ENCODE data around the gene SLC28A1. TPM values are rescaled to one million over a fixed set of nuclear protein-coding genes. Genes with fewer than 3 reads are reported as not detected.
A peak's percentile ranks its signal among the peaks of the same experiment; 100 is the strongest.

The SLC28A1 gene
- polyA plus RNA-seq, 1 of the 3 experiments (the other 2 are of a cell fraction), result not detected

DNA sequence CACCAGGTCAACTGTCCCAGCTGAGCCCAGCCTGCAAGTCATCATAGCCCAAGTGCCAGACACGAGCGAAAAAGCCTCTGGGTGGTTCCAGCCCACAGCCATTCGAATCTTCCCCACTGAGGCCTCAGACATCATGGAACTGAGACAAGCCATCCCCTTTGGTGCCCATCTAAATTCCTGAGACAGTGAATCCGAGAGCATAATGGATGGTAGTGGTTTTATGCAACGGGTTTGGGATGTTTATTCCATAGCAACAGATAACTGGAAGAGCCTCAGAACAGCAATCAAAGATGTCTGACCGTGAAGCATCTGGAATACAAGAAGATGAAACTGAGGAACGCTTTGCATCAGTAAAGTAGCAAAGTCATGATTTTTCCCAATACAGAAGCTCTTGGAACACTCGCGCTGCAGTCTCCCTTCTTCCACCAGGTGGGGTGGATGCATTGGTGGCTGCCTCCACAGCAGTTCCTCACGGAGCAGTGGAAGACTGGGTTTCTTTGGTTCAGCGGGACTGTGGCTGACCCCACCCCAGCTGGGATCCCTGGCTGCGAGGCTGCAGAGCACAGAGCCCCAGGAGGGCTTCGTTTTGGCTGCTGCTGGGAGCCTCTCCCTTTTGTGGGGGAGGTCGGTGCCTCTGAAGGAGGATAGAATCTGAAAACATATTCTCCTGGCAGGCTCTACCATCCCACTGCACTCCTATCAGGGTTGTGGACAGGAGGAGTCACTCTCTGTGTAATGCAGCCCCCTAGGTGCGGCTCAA lies 70.8 kb downstream of the SLC28A1 start (continued):
- TF ChIP-seq POLR2AphosphoS5 (IDR thresholded peaks at IDR 0.05; ENCODE audit: low read depth, low read length) (no peak), SIN3A (IDR thresholded peaks at IDR 0.05; ENCODE audit: borderline replicate concordance, low read depth, low read length) (no peak), NFIC (IDR thresholded peaks at IDR 0.05; ENCODE audit: borderline replicate concordance) (no peak)
- TF ChIP-seq, protein P1, sequence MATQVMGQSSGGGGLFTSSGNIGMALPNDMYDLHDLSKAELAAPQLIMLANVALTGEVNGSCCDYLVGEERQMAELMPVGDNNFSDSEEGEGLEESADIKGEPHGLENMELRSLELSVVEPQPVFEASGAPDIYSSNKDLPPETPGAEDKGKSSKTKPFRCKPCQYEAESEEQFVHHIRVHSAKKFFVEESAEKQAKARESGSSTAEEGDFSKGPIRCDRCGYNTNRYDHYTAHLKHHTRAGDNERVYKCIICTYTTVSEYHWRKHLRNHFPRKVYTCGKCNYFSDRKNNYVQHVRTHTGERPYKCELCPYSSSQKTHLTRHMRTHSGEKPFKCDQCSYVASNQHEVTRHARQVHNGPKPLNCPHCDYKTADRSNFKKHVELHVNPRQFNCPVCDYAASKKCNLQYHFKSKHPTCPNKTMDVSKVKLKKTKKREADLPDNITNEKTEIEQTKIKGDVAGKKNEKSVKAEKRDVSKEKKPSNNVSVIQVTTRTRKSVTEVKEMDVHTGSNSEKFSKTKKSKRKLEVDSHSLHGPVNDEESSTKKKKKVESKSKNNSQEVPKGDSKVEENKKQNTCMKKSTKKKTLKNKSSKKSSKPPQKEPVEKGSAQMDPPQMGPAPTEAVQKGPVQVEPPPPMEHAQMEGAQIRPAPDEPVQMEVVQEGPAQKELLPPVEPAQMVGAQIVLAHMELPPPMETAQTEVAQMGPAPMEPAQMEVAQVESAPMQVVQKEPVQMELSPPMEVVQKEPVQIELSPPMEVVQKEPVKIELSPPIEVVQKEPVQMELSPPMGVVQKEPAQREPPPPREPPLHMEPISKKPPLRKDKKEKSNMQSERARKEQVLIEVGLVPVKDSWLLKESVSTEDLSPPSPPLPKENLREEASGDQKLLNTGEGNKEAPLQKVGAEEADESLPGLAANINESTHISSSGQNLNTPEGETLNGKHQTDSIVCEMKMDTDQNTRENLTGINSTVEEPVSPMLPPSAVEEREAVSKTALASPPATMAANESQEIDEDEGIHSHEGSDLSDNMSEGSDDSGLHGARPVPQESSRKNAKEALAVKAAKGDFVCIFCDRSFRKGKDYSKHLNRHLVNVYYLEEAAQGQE (IDR thresholded peaks at IDR 0.05; ENCODE audit: low read depth, low read length), result no peak
- TF ChIP-seq, protein P2, sequence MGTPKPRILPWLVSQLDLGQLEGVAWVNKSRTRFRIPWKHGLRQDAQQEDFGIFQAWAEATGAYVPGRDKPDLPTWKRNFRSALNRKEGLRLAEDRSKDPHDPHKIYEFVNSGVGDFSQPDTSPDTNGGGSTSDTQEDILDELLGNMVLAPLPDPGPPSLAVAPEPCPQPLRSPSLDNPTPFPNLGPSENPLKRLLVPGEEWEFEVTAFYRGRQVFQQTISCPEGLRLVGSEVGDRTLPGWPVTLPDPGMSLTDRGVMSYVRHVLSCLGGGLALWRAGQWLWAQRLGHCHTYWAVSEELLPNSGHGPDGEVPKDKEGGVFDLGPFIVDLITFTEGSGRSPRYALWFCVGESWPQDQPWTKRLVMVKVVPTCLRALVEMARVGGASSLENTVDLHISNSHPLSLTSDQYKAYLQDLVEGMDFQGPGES (IDR thresholded peaks at IDR 0.05; ENCODE audit: low read depth, low read length), result no peak

DNA sequence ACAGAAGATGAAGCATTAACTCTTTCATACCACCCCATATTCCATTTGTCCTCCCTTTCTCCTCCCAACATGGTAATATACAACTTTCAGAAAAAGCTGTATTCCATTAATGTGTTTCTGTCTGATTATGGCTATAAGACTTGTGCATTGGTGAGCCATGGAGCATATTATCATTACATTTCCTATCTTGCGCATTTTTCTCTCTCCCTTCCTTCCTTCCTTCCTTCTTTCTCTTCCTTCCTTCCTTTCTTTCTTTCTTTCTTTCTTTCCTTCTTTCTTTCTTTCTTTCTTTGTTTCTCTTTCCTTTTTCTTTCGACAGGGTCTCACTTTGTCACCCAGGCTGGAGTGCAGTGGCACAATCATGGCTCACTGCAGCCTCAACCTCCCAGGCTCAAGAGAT lies 71.7 kb downstream of the SLC28A1 start:
- Histone ChIP-seq H3K27ac (ENCODE audit: low read depth in 2 of 2, low read length in 1 of 2) (no peak overlapping the region), H3F3A (replicated peaks; ENCODE audit: insufficient read depth) (peaks cover 17% of the 10 kb centered on the region), H3K4me3 (ENCODE audit: low read depth in 2 of 2, low read length in 1 of 2) (no peak overlapping the region), H4K20me1 (ENCODE audit: insufficient read depth) (no peaks in the 10 kb centered on the region), H3K4me2 (no peak overlapping the region), H3K9me3 (no peaks in the 10 kb centered on the region), H3K9ac (no peak overlapping the region), H3K4me1 (ENCODE audit: control insufficient read depth in 1 of 2, insufficient read depth in 2 of 2, low read depth in 1 of 2, low read length in 1 of 2) (peaks cover 4 to 27% of the 10 kb centered on the region in 2 experiments; a peak in 2 of 4 replicates), H2AFZ (ENCODE audit: low read depth) (peak overlapping the region; percentile 71; the same call in 1 of the 2 replicates), H3K9me2 (no peaks in the 10 kb centered on the region), H3K27me3 (ENCODE audit: insufficient read depth) (no peaks in the 10 kb centered on the region), H3K79me2 (ENCODE audit: insufficient read depth) (no peaks in the 10 kb centered on the region), H3K36me3 (replicated peaks in 1 of 2; ENCODE audit: control insufficient read depth in 1 of 2, insufficient read depth in 2 of 2, low read length in 1 of 2) (no peaks in the 10 kb centered on the region)
- CTCF ChIA-PET, result interaction anchor here (0.7 to 1.7 kb wide), 4 partner anchors 16 to 88 kb away, joined by 3 to 9 read pairs (median 7); no protein-coding TSS in a partner anchor
- TF ChIP-seq YY1 (IDR thresholded peaks at IDR 0.05; ENCODE audit: low read depth), result no peak
- TF ChIP-seq, protein P3, sequence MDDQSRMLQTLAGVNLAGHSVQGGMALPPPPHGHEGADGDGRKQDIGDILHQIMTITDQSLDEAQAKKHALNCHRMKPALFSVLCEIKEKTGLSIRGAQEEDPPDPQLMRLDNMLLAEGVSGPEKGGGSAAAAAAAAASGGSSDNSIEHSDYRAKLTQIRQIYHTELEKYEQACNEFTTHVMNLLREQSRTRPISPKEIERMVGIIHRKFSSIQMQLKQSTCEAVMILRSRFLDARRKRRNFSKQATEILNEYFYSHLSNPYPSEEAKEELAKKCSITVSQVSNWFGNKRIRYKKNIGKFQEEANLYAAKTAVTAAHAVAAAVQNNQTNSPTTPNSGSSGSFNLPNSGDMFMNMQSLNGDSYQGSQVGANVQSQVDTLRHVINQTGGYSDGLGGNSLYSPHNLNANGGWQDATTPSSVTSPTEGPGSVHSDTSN (IDR thresholded peaks at IDR 0.05), result no peak
- WGBS (ENCODE audit: low lambda C conversion rate), result 94% methylated on average over 2 of the region's 2 CpGs
- no peak for DNase-seq
- POLR2A ChIA-PET, result interaction anchor here (0.7 kb wide), 1 partner anchor 23 kb away, joined by 3 read pairs; no protein-coding TSS in a partner anchor

All from SK-N-SH (cell line).